ENCODE measurements around the gene FBXL7. TPM values are rescaled to one million over a fixed set of nuclear protein-coding genes. Genes with fewer than 3 reads are reported as not detected.

The FBXL7 gene
- total and polyA plus RNA-seq, 2 of the 8 experiments (the other 6 are each of a cell fraction or from before 2014, with no cell fraction given), result 17.7 to 17.8 TPM

DNA sequence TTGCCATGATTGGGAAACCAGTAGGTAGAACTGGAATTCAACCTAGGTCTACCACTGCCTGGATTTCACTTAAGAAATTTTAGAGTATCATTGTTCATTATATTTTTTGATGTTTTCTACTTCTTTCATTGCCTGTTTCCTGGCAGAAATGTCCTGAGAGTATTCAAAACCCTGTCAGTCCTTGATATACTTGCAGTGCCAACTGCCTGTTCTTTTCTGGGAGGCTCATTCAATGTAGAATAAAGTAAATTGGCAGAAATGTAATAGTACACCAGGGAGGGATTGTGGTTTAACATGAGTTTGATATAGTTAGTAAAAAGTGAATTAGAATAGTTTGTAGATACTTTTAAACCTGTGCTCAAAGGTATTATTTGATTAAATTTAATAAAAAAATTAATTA is 286.3 kb downstream of the FBXL7 start (continued):
- TF ChIP-seq, protein P1, sequence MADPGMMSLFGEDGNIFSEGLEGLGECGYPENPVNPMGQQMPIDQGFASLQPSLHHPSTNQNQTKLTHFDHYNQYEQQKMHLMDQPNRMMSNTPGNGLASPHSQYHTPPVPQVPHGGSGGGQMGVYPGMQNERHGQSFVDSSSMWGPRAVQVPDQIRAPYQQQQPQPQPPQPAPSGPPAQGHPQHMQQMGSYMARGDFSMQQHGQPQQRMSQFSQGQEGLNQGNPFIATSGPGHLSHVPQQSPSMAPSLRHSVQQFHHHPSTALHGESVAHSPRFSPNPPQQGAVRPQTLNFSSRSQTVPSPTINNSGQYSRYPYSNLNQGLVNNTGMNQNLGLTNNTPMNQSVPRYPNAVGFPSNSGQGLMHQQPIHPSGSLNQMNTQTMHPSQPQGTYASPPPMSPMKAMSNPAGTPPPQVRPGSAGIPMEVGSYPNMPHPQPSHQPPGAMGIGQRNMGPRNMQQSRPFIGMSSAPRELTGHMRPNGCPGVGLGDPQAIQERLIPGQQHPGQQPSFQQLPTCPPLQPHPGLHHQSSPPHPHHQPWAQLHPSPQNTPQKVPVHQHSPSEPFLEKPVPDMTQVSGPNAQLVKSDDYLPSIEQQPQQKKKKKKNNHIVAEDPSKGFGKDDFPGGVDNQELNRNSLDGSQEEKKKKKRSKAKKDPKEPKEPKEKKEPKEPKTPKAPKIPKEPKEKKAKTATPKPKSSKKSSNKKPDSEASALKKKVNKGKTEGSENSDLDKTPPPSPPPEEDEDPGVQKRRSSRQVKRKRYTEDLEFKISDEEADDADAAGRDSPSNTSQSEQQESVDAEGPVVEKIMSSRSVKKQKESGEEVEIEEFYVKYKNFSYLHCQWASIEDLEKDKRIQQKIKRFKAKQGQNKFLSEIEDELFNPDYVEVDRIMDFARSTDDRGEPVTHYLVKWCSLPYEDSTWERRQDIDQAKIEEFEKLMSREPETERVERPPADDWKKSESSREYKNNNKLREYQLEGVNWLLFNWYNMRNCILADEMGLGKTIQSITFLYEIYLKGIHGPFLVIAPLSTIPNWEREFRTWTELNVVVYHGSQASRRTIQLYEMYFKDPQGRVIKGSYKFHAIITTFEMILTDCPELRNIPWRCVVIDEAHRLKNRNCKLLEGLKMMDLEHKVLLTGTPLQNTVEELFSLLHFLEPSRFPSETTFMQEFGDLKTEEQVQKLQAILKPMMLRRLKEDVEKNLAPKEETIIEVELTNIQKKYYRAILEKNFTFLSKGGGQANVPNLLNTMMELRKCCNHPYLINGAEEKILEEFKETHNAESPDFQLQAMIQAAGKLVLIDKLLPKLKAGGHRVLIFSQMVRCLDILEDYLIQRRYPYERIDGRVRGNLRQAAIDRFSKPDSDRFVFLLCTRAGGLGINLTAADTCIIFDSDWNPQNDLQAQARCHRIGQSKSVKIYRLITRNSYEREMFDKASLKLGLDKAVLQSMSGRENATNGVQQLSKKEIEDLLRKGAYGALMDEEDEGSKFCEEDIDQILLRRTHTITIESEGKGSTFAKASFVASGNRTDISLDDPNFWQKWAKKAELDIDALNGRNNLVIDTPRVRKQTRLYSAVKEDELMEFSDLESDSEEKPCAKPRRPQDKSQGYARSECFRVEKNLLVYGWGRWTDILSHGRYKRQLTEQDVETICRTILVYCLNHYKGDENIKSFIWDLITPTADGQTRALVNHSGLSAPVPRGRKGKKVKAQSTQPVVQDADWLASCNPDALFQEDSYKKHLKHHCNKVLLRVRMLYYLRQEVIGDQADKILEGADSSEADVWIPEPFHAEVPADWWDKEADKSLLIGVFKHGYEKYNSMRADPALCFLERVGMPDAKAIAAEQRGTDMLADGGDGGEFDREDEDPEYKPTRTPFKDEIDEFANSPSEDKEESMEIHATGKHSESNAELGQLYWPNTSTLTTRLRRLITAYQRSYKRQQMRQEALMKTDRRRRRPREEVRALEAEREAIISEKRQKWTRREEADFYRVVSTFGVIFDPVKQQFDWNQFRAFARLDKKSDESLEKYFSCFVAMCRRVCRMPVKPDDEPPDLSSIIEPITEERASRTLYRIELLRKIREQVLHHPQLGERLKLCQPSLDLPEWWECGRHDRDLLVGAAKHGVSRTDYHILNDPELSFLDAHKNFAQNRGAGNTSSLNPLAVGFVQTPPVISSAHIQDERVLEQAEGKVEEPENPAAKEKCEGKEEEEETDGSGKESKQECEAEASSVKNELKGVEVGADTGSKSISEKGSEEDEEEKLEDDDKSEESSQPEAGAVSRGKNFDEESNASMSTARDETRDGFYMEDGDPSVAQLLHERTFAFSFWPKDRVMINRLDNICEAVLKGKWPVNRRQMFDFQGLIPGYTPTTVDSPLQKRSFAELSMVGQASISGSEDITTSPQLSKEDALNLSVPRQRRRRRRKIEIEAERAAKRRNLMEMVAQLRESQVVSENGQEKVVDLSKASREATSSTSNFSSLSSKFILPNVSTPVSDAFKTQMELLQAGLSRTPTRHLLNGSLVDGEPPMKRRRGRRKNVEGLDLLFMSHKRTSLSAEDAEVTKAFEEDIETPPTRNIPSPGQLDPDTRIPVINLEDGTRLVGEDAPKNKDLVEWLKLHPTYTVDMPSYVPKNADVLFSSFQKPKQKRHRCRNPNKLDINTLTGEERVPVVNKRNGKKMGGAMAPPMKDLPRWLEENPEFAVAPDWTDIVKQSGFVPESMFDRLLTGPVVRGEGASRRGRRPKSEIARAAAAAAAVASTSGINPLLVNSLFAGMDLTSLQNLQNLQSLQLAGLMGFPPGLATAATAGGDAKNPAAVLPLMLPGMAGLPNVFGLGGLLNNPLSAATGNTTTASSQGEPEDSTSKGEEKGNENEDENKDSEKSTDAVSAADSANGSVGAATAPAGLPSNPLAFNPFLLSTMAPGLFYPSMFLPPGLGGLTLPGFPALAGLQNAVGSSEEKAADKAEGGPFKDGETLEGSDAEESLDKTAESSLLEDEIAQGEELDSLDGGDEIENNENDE (IDR thresholded peaks at IDR 0.05; ENCODE audit: insufficient replicate concordance, low read length), result no peak
- TF ChIP-seq SIX5 (IDR thresholded peaks at IDR 0.05; ENCODE audit: low read depth, low read length) (no peak), RNF2 (IDR thresholded peaks at IDR 0.05; ENCODE audit: borderline replicate concordance, low read depth, low read length, missing control alignments, poor library complexity, severe bottlenecking) (no peak), KDM5A (IDR thresholded peaks at IDR 0.05; ENCODE audit: low read length) (no peak), BRCA1 (IDR thresholded peaks at IDR 0.05; ENCODE audit: low read depth, low read length) (no peak), EZH2 (IDR thresholded peaks at IDR 0.05; ENCODE audit: low read depth, low read length, severe bottlenecking) (no peak)
- TF ChIP-seq, protein P2, sequence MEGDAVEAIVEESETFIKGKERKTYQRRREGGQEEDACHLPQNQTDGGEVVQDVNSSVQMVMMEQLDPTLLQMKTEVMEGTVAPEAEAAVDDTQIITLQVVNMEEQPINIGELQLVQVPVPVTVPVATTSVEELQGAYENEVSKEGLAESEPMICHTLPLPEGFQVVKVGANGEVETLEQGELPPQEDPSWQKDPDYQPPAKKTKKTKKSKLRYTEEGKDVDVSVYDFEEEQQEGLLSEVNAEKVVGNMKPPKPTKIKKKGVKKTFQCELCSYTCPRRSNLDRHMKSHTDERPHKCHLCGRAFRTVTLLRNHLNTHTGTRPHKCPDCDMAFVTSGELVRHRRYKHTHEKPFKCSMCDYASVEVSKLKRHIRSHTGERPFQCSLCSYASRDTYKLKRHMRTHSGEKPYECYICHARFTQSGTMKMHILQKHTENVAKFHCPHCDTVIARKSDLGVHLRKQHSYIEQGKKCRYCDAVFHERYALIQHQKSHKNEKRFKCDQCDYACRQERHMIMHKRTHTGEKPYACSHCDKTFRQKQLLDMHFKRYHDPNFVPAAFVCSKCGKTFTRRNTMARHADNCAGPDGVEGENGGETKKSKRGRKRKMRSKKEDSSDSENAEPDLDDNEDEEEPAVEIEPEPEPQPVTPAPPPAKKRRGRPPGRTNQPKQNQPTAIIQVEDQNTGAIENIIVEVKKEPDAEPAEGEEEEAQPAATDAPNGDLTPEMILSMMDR (IDR thresholded peaks at IDR 0.05; ENCODE audit: control extremely low read depth in 1 of 3, insufficient read depth in 1 of 3, low read depth in 1 of 3, low read length in 3 of 3), result no peak

Measured in H1 (cell line).